Osteoblast (primary cell): ENCODE measurements around the gene CA7. TPM values are rescaled to one million over a fixed set of nuclear protein-coding genes. Genes with fewer than 3 reads are reported as not detected.

ENCODE experiments used
- DNase-seq: peaks from one replicate; pipeline ENCODE4 v3.0.0; 2011; ENCODE audit warnings: low spot score, mixed read lengths; ENCODE audit not compliant: insufficient read length; ENCODE audit errors: missing footprints
- H2AFZ ChIP-seq: 2 replicates; pipeline ENCODE4 v1.6.0; 2011; ENCODE audit warnings: mild to moderate bottlenecking, low read length
- H3K27ac ChIP-seq: 2 replicates; pipeline ENCODE4 v1.5.1; 2011; ENCODE audit warnings: mild to moderate bottlenecking, low read depth, low read length, moderate library complexity
- H3K27me3 ChIP-seq: 2 replicates; pipeline ENCODE4 v1.6.0; 2012; ENCODE audit warnings: mild to moderate bottlenecking, control low read depth, inconsistent platforms, low read length, moderate library complexity; ENCODE audit not compliant: insufficient read depth
- H3K36me3 ChIP-seq: 2 replicates; pipeline ENCODE4 v1.5.1; 2011; ENCODE audit warnings: mild to moderate bottlenecking, low read length, control low read depth, moderate library complexity; ENCODE audit not compliant: insufficient read depth
- H3K4me1 ChIP-seq: 2 replicates; pipeline ENCODE4 v1.5.1; 2011; ENCODE audit warnings: mild to moderate bottlenecking, low read length, control low read depth, moderate library complexity; ENCODE audit not compliant: insufficient read depth
- H3K4me2 ChIP-seq: 2 replicates; pipeline ENCODE4 v1.6.0; 2011; ENCODE audit warnings: mild to moderate bottlenecking, low read length; ENCODE audit not compliant: insufficient read depth
- H3K4me3 ChIP-seq: fragments of 200-600 bp; sonication (generic); 3 replicates; pipeline ENCODE4 v1.5.1; 2012; ENCODE audit warnings: mild to moderate bottlenecking, low read length, inconsistent platforms; ENCODE audit not compliant: insufficient read depth
- H3K79me2 ChIP-seq: 2 replicates; pipeline ENCODE4 v1.6.0; 2012; ENCODE audit warnings: mild to moderate bottlenecking, low read length, control low read depth, inconsistent platforms; ENCODE audit not compliant: insufficient read depth
- H3K9me3 ChIP-seq: 2 replicates; pipeline ENCODE4 v1.5.1; 2011; ENCODE audit warnings: low read depth, low read length, control low read depth
- H4K20me1 ChIP-seq: 2 replicates; pipeline ENCODE4 v1.6.0; 2012; ENCODE audit warnings: mild to moderate bottlenecking, low read length, control low read depth; ENCODE audit not compliant: insufficient read depth
- CTCF ChIP-seq: IDR thresholded peaks from 2 replicates; pipeline ENCODE4 v1.5.1; 2011; ENCODE audit warnings: mild to moderate bottlenecking, low read depth, low read length, moderate library complexity; ENCODE audit errors: extremely low read depth
- total RNA-seq: library from RNA; depleted of rRNA; stranded (reverse); fragments of >200 nt; gene quantifications from 2 replicates; pipeline ENCODE4 v1.2.3, GENCODE V29; 2012

The CA7 gene
- total RNA-seq, 1 donor = not detected

GRCh38 chr16:66881560-66881959 is 37.3 kb downstream of the CA7 start:
- H3K4me3 ChIP-seq = peak overlapping the region; percentile 94
- peak overlapping the region; percentile 97 for H3K4me2 ChIP-seq
- peaks cover 14% of the 10 kb centered on the region for H4K20me1 ChIP-seq
- peaks cover 20% of the 10 kb centered on the region for H3K36me3 ChIP-seq
- no peak overlapping the region for H3K27ac ChIP-seq
- no peaks in the 10 kb centered on the region for H3K27me3 ChIP-seq
- peaks cover 30% of the 10 kb centered on the region for H3K79me2 ChIP-seq
- TF ChIP-seq CTCF = no peak
- H2AFZ ChIP-seq = no peak overlapping the region
- DNase-seq = no peak
- peaks cover 23% of the 10 kb centered on the region for H3K4me1 ChIP-seq
- H3K9me3 ChIP-seq = no peaks in the 10 kb centered on the region

- no peak overlapping the region for H3K27ac ChIP-seq
- H3K79me2 ChIP-seq = peaks cover 30% of the 10 kb centered on the region
- DNase-seq = no peak
- no peaks in the 10 kb centered on the region for H3K27me3 ChIP-seq
- H3K4me1 ChIP-seq = peaks cover 27% of the 10 kb centered on the region
- peaks cover 20% of the 10 kb centered on the region for H3K36me3 ChIP-seq
- H3K4me2 ChIP-seq = peak overlapping the region; percentile 97
- H3K4me3 ChIP-seq = no peak overlapping the region
- no peak overlapping the region for H2AFZ ChIP-seq
- no peaks in the 10 kb centered on the region for H3K9me3 ChIP-seq
- no peak for TF ChIP-seq CTCF
- peaks cover 14% of the 10 kb centered on the region for H4K20me1 ChIP-seq
Observed at GRCh38 chr16:66881964-66882508, 37.8 kb downstream of the CA7 start.

GRCh38 chr16:66882702-66883101 is 38.5 kb downstream of the CA7 start:
- H3K27ac ChIP-seq = no peak overlapping the region

GRCh38 chr16:66885491-66885890 is 41.3 kb downstream of the CA7 start:
- TF ChIP-seq CTCF = no peak

More at GRCh38 chr16:66882702-66883101, 38.5 kb downstream of the CA7 start:
- H3K4me2 ChIP-seq = no peak overlapping the region
- peaks cover 20% of the 10 kb centered on the region for H3K36me3 ChIP-seq
- H3K4me1 ChIP-seq = peaks cover 27% of the 10 kb centered on the region
- H4K20me1 ChIP-seq = peaks cover 14% of the 10 kb centered on the region
- no peaks in the 10 kb centered on the region for H3K27me3 ChIP-seq
- no peak for TF ChIP-seq CTCF
- no peak for DNase-seq
- H2AFZ ChIP-seq = no peak overlapping the region
- no peaks in the 10 kb centered on the region for H3K9me3 ChIP-seq
- H3K79me2 ChIP-seq = peaks cover 30% of the 10 kb centered on the region
- H3K4me3 ChIP-seq = no peak overlapping the region

More at GRCh38 chr16:66885491-66885890, 41.3 kb downstream of the CA7 start:
- H3K4me1 ChIP-seq = peaks cover 10% of the 10 kb centered on the region
- H3K4me3 ChIP-seq = no peak overlapping the region
- no peak overlapping the region for H2AFZ ChIP-seq
- peaks cover 14% of the 10 kb centered on the region for H4K20me1 ChIP-seq
- no peak for DNase-seq
- peaks cover 29% of the 10 kb centered on the region for H3K79me2 ChIP-seq
- no peak overlapping the region for H3K27ac ChIP-seq
- peaks cover 20% of the 10 kb centered on the region for H3K36me3 ChIP-seq
- no peak overlapping the region for H3K4me2 ChIP-seq
- no peaks in the 10 kb centered on the region for H3K27me3 ChIP-seq
- no peaks in the 10 kb centered on the region for H3K9me3 ChIP-seq
